AG04450 (cell line): ENCODE results near the gene SLC1A2. TPM values are rescaled to one million over a fixed set of nuclear protein-coding genes. Genes with fewer than 3 reads are reported as not detected.

Experiments used
- CTCF ChIA-PET: fragments of 300-600, 350-600 bp; formaldehyde crosslinking; extraction: SDS; loops from one replicate; lab custom pipeline; 2022; ENCODE audit warnings: antibody characterized with exemption, inconsistent platforms; lab: Charles Lee
- POLR2A ChIA-PET: fragments of 350-600 bp; formaldehyde crosslinking; extraction: SDS; loops from one replicate; lab custom pipeline; 2021; ENCODE audit warnings: antibody characterized with exemption, inconsistent platforms; lab: Yijun Ruan, JAX
- DNase-seq: peaks from one replicate; pipeline ENCODE4 v3.0.0-alpha.2; 2011; ENCODE audit warnings: low read depth, low spot score
- H3K27ac ChIP-seq: one replicate; pipeline ENCODE4 v1.5.1; 2012; ENCODE audit warnings: low read depth, low read length, control low read depth
- H3K27me3 ChIP-seq: one replicate; pipeline ENCODE4 v1.6.0; 2012; ENCODE audit warnings: low read length; ENCODE audit not compliant: control insufficient read depth, insufficient read depth
- H3K4me3 ChIP-seq: 2 replicates; pipeline ENCODE4 v1.5.1; 2011; ENCODE audit warnings: mild to moderate bottlenecking, low read depth, low read length, control low read depth
- H3K9me3 ChIP-seq: 2 replicates; pipeline ENCODE4 v1.5.1; 2012; ENCODE audit warnings: low read length; ENCODE audit not compliant: control insufficient read depth, insufficient read depth
- polyA plus RNA-seq: library from polyadenylated mRNA; depleted of rRNA; stranded (reverse); fragments of >200 nt; gene quantifications from 2 replicates; pipeline ENCODE4 v1.2.3, GENCODE V29; 2011
- TF ChIP-seq, protein P1 (sequence below): IDR thresholded peaks from 2 replicates; pipeline ENCODE4 v1.5.1; 2011; ENCODE audit warnings: low read depth, low read length, control low read depth, inconsistent platforms

SLC1A2 gene
- polyA plus RNA-seq, 1 experiment: 1.1 TPM

DNA sequence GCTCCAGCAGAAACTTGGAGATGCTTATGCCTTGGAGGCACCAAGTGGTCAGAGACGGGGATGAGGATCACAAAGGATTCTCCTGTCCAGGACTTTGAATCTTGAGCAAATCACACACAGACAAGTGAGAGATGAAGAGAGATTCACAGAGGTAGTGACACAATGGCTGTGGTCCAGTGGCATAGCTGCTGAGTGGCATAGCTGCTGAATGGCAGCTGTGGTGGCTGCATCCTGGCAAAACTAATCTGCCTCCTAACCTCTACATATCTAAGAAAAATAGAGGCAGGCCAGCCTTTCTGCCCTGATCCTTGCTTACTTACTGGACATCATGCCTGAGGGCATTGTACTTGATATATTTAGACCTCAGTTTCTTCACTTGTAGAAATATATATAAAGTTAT is 177.8 kb downstream of the SLC1A2 start:
- CTCF ChIA-PET: no interaction called here
- POLR2A ChIA-PET: no interaction called here
- no peak overlapping the region for H3K27ac ChIP-seq

GRCh38 chr11:35241083-35241482 is 178.3 kb downstream of the SLC1A2 start:
- H3K27ac ChIP-seq: no peak overlapping the region
- DNase-seq: no peak
- TF ChIP-seq, protein P1, sequence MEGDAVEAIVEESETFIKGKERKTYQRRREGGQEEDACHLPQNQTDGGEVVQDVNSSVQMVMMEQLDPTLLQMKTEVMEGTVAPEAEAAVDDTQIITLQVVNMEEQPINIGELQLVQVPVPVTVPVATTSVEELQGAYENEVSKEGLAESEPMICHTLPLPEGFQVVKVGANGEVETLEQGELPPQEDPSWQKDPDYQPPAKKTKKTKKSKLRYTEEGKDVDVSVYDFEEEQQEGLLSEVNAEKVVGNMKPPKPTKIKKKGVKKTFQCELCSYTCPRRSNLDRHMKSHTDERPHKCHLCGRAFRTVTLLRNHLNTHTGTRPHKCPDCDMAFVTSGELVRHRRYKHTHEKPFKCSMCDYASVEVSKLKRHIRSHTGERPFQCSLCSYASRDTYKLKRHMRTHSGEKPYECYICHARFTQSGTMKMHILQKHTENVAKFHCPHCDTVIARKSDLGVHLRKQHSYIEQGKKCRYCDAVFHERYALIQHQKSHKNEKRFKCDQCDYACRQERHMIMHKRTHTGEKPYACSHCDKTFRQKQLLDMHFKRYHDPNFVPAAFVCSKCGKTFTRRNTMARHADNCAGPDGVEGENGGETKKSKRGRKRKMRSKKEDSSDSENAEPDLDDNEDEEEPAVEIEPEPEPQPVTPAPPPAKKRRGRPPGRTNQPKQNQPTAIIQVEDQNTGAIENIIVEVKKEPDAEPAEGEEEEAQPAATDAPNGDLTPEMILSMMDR: no peak
- H3K4me3 ChIP-seq: no peak overlapping the region
- CTCF ChIA-PET: interaction anchor here (0.7 kb wide), 3 partner anchors 98 to 243 kb away, joined by 3 to 9 read pairs (median 4); no protein-coding TSS in a partner anchor
- POLR2A ChIA-PET: interaction anchor here (1.2 kb wide), 1 partner anchor 50 kb away, joined by 3 read pairs; no protein-coding TSS in a partner anchor
- H3K27me3 ChIP-seq: no peaks in the 10 kb centered on the region
- no peaks in the 10 kb centered on the region; the same call in 1 of the 2 replicates for H3K9me3 ChIP-seq

More for the DNA sequence above, 177.8 kb downstream of the SLC1A2 start:
- TF ChIP-seq, protein P1: no peak
- DNase-seq: no peak
- Histone ChIP-seq H3K27me3 (no peaks in the 10 kb centered on the region), H3K9me3 (no peaks in the 10 kb centered on the region; the same call in 1 of the 2 replicates), H3K4me3 (no peak overlapping the region)

DNA sequence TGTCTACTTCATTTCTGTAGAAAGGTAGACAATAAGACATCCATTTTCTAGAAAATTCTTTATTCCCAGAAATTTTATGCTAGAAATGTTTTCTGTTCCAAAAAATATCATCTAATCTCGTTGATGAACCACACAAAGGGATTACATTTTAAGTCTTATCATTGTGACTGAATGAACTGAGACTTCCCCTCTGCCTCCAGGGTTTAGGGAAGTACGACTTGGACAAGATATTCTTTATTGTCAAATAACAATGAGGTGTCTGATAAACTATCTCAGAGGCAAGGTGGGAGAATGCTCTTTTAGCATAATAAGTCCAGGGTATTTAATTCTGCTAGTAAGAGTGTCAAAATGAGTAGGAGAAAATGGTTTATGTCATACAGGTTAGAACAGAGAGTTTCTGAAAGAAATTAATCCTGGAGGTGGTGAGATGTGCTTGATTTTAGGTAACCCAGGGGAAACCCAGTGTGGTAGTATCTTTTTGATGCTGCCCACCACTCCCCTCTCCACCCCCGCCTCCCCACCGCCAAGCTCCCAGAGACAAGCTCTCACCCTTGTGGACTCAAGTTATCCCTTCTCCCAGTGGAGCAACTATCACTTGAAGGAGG is 179.8 kb downstream of the SLC1A2 start:
- H3K4me3 ChIP-seq: no peak overlapping the region
- no peak for DNase-seq
- H3K27ac ChIP-seq: no peak overlapping the region
- ChIA-PET POLR2A (no interaction called here), CTCF (interaction anchor here (0.9 kb wide), 1 partner anchor 152 kb away, joined by 3 read pairs; no protein-coding TSS in a partner anchor)
- no peaks in the 10 kb centered on the region for H3K27me3 ChIP-seq
- no peaks in the 10 kb centered on the region for H3K9me3 ChIP-seq
- TF ChIP-seq, protein P1: no peak

DNA sequence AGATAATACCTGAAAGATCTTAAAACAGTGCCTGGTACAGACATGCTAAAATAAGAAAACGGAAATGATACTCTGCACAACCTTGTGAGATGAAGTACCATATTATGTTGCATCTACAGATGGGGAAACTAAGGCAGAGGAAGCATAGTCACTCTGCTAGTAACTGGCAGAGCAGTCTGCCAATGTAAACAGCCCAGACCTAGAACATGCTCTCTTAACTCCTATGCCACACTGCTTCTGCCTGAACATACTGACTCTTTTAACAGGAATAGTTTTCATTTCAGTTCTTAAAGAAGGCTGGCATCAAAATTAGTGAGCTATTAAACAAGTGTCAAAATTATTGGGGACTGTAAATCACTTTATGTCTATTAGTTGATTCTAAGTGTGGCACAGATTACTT is 180.5 kb downstream of the SLC1A2 start:
- Histone ChIP-seq H3K4me3 (no peak overlapping the region), H3K27ac (no peak overlapping the region), H3K27me3 (no peaks in the 10 kb centered on the region), H3K9me3 (no peaks in the 10 kb centered on the region)
- POLR2A ChIA-PET: no interaction called here
- TF ChIP-seq, protein P1: no peak
- no peak for DNase-seq
- CTCF ChIA-PET: interaction anchor here (0.6 to 0.9 kb wide), 2 partner anchors 153 to 219 kb away, joined by 3 read pairs; no protein-coding TSS in a partner anchor
